Peyer's patch (tissue), 4 donors: ENCODE results near the gene PAPSS1. TPM values are rescaled to one million over a fixed set of nuclear protein-coding genes. Genes with fewer than 3 reads are reported as not detected.
A peak's percentile ranks its signal among the peaks of the same experiment; 100 is the strongest.

Source experiments
- DNase-seq, 3 donors: peaks; one replicate each; pipeline ENCODE4 v3.0.0-alpha.2; 2017 to 2019
- H3K27ac ChIP-seq, 4 donors: fragments of 200-600 bp; sonication (generic); one replicate each; pipeline ENCODE4 v1.5.1; 2016 to 2019
- H3K27me3 ChIP-seq, 2 donors: fragments of 200-600 bp; sonication (generic); one replicate each; pipeline ENCODE4 v1.5.1; 2019
- H3K36me3 ChIP-seq, 3 donors: fragments of 200-600 bp; sonication (generic); one replicate each; pipeline ENCODE4 v1.5.1; 2016 to 2019
- H3K4me1 ChIP-seq, 4 donors: fragments of 200-600 bp; sonication (generic); one replicate each; pipeline ENCODE4 v1.5.1; 2016 to 2019
- H3K4me3 ChIP-seq, 4 donors: fragments of 200-600 bp; sonication (generic); 1 replicate in 3 of 4; 2 replicates in 1 of 4; pipeline ENCODE4 v1.5.1; 2016 to 2019; ENCODE audit warnings: mild to moderate bottlenecking in 1 of 4
- H3K9me3 ChIP-seq, 4 donors: fragments of 200-600 bp; sonication (generic); one replicate each; pipeline ENCODE4 v1.5.1; 2016 to 2019; ENCODE audit warnings: mild to moderate bottlenecking in 1 of 4
- POLR2A ChIP-seq, 2 donors: fragments of 450-650 bp; IDR thresholded peaks; one replicate each; pipeline ENCODE4 v1.5.1; 2017; ENCODE audit warnings: antibody characterized with exemption in 2 of 2, mild to moderate bottlenecking in 2 of 2, moderate library complexity in 2 of 2
- total RNA-seq, 4 donors: library from RNA; depleted of rRNA; stranded (reverse); fragments of >200 nt; gene quantifications; one replicate each; pipeline ENCODE4 v1.1.0, GENCODE V29; 2016
- TF ChIP-seq, protein P1 (sequence below), 6 experiments: fragments of 450-650 bp in 4 of 6; fragments of 200-600 bp in 2 of 6; sonication (generic) in 1 of 6; IDR thresholded peaks; one replicate each; pipeline ENCODE4 v1.5.1; 2017 to 2019; ENCODE audit warnings: antibody characterized with exemption in 6 of 6, mild to moderate bottlenecking in 3 of 6, moderate library complexity in 1 of 6

Gene PAPSS1
- total RNA-seq, 4 donors from 2014 or later: 9.0 to 23.3 (median 18.1) TPM

DNA sequence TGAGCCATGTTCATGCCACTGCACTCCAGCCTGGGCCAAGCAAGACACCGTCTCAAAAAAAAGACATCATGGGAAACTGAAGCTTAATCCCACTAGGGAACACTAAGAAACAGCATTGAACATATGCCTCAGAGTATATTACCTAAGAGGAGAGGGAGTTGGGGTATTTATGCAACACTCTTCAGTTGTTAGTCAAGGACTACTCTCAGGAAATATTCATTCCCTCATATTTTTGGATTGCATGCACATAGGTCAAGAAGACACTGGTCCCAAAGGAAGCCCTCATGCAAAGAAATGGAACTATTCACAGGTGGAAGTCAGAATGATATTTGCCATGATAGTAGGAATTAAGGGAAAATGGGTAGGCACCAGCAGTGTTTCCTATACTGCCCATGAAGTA, 22.8 kb upstream of the PAPSS1 start:
- Histone ChIP-seq H3K4me1 (no peaks in the 10 kb centered on the region), H3K27me3 (no peaks in the 10 kb centered on the region)
- TF ChIP-seq, protein P1, sequence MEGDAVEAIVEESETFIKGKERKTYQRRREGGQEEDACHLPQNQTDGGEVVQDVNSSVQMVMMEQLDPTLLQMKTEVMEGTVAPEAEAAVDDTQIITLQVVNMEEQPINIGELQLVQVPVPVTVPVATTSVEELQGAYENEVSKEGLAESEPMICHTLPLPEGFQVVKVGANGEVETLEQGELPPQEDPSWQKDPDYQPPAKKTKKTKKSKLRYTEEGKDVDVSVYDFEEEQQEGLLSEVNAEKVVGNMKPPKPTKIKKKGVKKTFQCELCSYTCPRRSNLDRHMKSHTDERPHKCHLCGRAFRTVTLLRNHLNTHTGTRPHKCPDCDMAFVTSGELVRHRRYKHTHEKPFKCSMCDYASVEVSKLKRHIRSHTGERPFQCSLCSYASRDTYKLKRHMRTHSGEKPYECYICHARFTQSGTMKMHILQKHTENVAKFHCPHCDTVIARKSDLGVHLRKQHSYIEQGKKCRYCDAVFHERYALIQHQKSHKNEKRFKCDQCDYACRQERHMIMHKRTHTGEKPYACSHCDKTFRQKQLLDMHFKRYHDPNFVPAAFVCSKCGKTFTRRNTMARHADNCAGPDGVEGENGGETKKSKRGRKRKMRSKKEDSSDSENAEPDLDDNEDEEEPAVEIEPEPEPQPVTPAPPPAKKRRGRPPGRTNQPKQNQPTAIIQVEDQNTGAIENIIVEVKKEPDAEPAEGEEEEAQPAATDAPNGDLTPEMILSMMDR (IDR thresholded peaks at IDR 0.05): no peak
- TF ChIP-seq POLR2A (IDR thresholded peaks at IDR 0.05): no peak

DNA sequence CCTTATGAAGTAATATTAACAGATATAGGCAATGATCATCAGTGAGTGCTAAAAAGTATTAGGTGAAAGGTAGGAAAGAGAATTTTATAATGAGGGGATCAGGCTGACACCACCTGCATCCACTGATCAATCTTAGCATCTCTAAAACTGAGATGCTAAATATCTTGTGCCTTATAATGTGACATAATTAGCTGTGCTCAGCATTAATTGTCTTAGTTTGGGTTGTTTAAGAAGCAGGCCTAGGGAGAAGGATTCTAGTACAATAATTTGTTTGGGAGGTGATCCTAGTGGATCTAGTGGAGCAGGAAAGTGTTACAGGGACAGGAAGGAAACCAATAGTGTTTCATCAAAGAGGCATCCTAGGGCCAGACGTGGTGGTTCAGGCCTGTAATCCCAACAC, 22.2 kb upstream of the PAPSS1 start:
- Histone ChIP-seq H3K4me1 (no peaks in the 10 kb centered on the region), H3K27me3 (no peaks in the 10 kb centered on the region), H3K27ac (no peak overlapping the region), H3K36me3 (no peaks in the 10 kb centered on the region), H3K4me3 (no peak overlapping the region), H3K9me3 (no peaks in the 10 kb centered on the region)
- no peak for DNase-seq
- TF ChIP-seq POLR2A (IDR thresholded peaks at IDR 0.05): no peak
- TF ChIP-seq, protein P1 (IDR thresholded peaks at IDR 0.05): no peak

More for the DNA sequence above, 22.8 kb upstream of the PAPSS1 start:
- no peaks in the 10 kb centered on the region for H3K36me3 ChIP-seq
- no peak for DNase-seq
- no peaks in the 10 kb centered on the region for H3K9me3 ChIP-seq
- H3K27ac ChIP-seq: no peak overlapping the region
- no peak overlapping the region for H3K4me3 ChIP-seq

GRCh38 chr4:107740950-107741701, 21.1 kb upstream of the PAPSS1 start:
- H3K27me3 ChIP-seq: no peaks in the 10 kb centered on the region
- H3K4me3 ChIP-seq: no peak overlapping the region
- no peaks in the 10 kb centered on the region for H3K36me3 ChIP-seq
- DNase-seq: no peak
- peak overlapping the region in 3 of 4 donors; percentile 6 to 66 (median 43) for H3K27ac ChIP-seq
- TF ChIP-seq, protein P1 (IDR thresholded peaks at IDR 0.05): no peak
- no peak for TF ChIP-seq POLR2A (IDR thresholded peaks at IDR 0.05)
- no peaks in the 10 kb centered on the region for H3K9me3 ChIP-seq
- H3K4me1 ChIP-seq: no peaks in the 10 kb centered on the region

DNA sequence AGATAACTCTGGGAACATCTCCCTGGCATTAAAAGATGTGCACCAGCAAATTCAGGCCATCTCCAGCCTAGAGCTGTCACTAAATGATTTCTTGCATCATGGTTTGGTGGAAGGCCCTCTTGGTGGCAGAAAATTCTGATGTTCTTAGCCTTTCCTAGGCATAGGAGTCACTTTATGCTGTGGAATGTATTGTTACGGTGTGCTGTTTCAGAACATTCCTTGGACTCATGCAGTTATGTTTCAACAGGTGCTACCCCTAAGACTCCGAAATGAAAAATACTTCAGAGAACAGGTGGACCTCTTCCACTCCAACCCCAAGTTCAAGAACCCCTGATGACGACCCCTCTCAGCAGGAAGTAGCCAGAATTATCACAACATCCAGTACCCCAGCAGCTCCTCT, 20.3 kb upstream of the PAPSS1 start:
- DNase-seq: no peak
- H3K27me3 ChIP-seq: no peaks in the 10 kb centered on the region
- no peaks in the 10 kb centered on the region for H3K4me1 ChIP-seq
- TF ChIP-seq, protein P1 (IDR thresholded peaks at IDR 0.05): peak in 3 of 6 experiments; percentile 11 to 23 (median 22)
- no peak for TF ChIP-seq POLR2A (IDR thresholded peaks at IDR 0.05)
- peak overlapping the region in 1 of 4 donors; percentile 66 for H3K27ac ChIP-seq
- H3K4me3 ChIP-seq: no peak overlapping the region
- H3K36me3 ChIP-seq: no peaks in the 10 kb centered on the region
- no peaks in the 10 kb centered on the region for H3K9me3 ChIP-seq

DNA sequence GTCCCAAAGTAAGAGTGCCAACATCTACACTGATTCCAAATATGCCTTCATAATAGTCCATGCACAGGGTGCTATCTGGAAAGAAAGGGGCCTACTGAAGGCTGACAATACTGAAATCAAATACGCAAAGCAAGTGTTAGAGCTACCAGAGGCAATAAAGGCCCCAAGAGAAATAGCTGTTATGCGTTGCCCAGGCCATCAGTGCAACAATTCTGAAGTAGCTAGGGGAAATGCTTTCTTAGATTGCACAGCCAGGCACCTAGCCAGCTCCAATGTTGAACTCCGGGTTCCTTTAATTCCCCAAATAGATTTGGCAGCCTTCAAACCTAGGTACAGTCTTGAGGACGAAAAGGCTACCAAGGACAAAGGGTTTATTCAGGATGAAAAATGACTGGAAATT, 17.4 kb upstream of the PAPSS1 start:
- no peaks in the 10 kb centered on the region for H3K9me3 ChIP-seq
- DNase-seq: no peak
- no peaks in the 10 kb centered on the region for H3K36me3 ChIP-seq
- no peaks in the 10 kb centered on the region for H3K27me3 ChIP-seq
- no peaks in the 10 kb centered on the region for H3K4me1 ChIP-seq
- no peak overlapping the region for H3K4me3 ChIP-seq
- H3K27ac ChIP-seq: no peak overlapping the region
- TF ChIP-seq POLR2A (IDR thresholded peaks at IDR 0.05): no peak
- TF ChIP-seq, protein P1 (IDR thresholded peaks at IDR 0.05): no peak
